Fibroblast of peridontal ligament (primary cell): ENCODE measurements around the gene HOXD13.

Source experiments
- DNase-seq: peaks from one replicate; pipeline ENCODE4 v3.0.0-alpha.2; 2010; ENCODE audit errors: extremely low read depth

Gene HOXD13

GRCh38 chr2:176118601-176119339 is 26.2 kb downstream of the HOXD13 start:
- DNase-seq, result no peak

DNA sequence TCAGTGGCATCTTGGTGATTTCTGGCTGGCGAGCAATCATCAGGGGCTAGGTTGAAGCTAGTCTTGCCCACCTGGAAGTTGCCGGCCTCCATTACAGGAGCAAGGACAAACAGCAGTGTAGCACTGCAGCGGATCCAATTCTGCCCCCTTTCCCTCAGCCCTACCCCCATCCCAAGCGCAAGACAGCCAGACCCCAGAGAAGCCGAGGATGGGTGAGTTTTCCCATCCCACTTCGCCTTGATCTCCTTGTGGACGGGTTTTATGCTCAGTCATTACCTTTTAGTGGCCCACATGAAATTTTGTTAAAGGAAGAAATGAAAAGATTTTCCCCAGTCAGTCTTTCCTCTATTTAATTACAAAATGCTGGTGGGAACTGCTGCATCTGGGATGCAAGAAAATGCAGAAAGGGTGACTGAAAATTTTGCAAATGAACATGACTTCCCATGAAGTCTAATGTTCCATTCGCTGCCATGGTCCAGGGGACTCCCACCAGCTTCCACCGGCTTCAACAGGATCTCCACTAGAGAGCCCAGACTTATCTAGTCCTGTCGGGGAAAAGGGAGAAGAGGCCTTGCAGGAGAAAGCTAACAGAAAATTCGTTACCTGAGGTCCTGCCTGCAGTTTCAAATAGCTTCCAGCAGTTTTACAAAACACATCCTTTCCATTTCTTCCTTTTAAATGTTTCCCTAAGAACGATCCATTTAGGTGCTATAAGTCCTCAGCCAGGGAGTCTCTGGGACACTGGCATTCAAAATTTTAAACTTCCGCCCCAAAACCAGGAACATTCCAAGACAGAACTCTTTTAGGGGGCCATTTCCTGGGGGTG is 28.1 kb downstream of the HOXD13 start:
- no peak for DNase-seq

GRCh38 chr2:176121190-176122051 is 28.9 kb downstream of the HOXD13 start:
- DNase-seq, result no peak

GRCh38 chr2:176122052-176122682 is 29.6 kb downstream of the HOXD13 start:
- no peak for DNase-seq

DNA sequence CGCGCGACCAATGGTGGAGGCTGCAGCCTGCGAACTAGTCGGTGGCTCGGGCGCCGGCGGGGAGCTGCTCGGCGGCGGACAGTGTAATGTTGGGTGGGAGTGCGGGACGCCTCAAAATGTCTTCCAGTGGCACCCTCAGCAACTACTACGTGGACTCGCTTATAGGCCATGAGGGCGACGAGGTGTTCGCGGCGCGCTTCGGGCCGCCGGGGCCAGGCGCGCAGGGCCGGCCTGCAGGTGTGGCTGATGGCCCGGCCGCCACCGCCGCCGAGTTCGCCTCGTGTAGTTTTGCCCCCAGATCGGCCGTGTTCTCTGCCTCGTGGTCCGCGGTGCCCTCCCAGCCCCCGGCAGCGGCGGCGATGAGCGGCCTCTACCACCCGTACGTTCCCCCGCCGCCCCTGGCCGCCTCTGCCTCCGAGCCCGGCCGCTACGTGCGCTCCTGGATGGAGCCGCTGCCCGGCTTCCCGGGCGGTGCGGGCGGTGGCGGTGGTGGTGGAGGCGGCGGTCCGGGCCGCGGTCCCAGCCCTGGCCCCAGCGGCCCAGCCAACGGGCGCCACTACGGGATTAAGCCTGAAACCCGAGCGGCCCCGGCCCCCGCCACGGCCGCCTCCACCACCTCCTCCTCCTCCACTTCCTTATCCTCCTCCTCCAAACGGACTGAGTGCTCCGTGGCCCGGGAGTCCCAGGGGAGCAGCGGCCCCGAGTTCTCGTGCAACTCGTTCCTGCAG is 30.3 kb downstream of the HOXD13 start, which contains the start of gene HOXD9:
Gene HOXD9, plus strand, starts transcription at position 37 of the 728 bp plus-strand sequence. Its CDS starts 50 bp downstream, at position 87.
- no peak for DNase-seq

DNA sequence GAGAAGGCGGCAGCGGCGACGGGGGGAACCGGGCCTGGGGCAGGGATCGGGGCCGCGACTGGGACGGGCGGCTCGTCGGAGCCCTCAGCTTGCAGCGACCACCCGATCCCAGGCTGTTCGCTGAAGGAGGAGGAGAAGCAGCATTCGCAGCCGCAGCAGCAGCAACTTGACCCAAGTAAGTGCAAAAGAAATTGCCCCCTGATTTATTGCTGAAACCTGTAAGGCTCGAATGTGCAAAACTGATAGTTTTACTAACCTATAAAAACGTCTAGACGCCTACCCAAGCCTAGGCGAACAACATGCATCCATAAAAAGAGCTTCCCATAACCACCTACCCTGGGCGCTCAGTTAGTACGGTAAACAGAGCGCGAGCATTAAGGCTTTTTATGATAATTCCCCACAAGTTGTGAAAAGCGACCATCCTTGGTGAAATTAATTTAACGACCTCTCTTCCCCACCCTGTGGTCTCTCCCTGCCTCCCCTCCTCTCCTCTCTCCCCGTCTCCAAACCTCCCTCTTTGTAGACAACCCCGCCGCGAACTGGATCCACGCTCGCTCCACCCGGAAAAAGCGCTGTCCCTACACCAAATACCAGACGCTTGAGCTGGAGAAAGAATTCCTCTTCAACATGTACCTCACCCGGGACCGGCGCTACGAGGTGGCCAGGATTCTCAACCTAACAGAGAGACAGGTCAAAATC is 31.0 kb downstream of the HOXD13 start:
- DNase-seq, result no peak

DNA sequence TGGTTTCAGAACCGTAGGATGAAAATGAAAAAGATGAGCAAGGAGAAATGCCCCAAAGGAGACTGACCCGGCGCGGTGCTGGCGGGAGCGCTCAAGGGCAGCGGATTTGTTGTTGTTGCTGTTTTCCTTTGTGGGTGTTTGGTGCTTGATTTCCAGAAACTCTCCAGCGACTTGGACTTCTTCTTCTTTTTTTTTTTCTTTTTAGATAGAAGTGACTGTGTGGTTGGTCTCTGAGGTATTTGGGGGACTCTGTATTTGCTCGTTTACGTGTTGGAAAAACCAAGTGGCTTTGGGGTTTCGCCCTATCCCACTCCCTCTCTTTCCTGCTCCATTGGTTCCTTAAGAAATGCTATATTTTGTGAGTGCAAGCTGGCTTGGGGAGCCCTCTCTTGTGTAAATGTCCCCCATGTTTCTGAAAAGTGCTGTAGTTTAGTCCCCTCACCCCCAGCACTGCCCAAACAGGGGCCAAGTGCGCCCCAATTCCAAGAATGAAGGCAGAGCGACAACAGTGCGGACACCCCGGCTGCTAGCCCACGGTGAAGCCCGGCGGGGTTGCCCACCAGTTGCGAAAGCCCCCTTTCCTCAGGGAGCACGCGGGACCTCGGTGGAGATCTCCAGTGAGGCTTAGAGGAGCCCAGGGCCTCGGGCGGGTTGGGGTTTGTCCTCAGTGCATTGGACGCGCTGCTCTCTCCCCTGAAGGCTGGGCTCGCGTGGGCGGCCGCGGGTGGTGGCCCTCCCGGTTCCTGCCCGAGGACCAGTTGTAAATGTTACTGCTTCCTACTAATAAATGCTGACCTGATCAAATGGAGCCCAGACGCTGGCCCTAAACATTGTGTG is 31.8 kb downstream of the HOXD13 start:
- no peak for DNase-seq

DNA sequence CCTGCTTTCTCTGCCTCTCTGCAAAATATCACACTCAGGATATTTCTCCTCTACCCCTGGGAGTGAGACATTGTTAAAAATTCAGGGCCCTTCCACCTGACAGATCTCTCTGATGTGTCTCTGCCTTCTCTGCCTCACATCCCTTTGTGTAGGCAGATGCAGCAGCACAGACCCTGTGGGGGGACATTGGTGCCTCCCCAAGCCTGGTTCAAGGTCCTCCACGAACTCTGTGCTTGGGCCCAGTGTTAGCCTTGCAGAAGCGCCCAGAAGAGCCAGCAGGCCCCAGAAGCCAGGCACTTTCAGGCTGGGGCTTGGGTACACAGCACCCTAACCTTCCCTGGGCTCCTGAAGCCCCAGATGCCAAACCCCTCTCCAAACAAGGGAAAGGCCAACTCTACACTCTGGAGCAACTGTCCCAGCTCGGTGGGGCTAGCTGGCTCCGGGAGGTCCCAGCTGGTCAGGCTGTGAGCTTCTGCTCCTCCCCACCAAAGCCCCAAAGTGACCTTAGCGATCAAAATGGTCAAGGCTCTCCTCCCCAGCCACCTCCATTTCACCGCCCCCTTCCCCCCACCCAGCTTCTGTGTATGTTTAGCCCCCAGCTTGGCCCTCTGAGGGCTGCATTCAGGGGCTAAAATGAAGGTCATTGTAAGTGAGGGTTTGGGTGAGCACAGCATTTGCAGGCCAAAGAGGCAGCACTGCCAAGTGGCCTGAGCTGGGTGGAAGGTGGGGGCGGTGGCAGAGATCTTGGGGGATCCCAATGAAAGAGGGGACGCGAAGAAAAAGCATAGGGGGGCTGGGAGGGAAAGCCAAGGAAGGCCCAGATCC is 32.6 kb downstream of the HOXD13 start:
- no peak for DNase-seq

DNA sequence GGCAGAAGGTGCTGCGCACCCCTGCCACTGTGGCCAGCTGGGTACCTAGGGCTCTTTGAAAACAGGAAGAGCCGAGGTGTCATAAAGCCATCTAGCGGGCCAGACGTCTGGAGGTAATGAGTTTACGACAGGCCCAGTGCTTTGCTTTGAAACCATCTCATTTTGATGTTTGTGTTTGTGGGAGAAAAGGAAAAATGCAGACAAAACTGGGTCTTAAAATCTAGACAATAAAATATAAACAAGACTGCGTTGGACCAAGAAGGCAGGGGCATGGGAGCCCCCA is 33.2 kb downstream of the HOXD13 start:
- no peak for DNase-seq

DNA sequence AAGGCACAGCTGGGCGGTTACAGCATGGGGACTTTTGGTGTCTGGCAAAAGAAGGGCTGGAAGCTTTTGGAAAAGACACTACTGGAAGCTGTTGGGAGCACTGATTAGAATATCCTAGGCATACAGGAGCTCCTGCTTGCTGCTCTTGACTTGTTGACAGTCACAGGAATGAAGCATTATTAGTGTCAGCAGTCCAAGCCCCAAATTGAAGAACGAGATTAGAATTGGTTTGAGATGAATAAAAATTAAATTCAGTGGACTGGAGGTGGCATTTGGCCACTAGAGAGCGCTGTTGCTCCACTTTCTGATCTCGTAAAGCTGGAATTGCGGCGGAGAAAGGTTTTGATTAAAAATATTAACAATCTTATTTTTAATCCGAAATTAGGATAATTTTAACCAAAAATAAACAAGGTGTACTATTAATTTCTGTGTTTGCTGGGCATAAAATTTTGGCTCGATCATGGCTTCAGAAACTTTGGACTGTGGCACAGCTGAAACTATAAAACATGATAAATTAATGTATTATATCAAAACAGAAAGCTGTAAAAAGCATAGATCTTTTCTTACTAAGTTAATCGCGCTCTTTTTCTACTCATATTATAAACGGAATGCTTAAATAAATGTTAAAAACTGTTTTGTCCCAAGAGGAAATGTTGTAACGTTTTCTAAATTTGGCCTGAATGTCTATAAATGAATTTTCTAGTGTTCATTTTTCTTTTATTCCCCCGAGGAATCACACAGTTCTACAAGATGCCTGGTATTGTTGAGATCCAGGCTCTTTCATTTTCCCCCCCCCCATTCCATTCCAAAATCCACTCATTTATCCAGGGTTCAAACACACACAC is 34.6 kb downstream of the HOXD13 start:
- peak; percentile 71 for DNase-seq

DNA sequence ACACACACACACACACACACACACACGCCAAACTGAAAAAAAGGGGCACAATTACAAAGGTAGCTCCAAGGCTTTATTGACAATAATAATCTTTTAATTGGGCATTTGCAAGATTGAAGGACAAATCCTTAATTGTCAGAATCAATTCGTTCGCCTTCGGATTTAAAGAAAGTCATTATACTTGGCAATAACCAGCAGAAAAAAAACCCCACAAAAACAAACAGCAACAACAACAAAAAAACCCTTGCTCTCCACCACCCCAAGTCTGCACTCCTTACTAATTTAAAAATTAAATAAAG is 35.2 kb downstream of the HOXD13 start:
- DNase-seq, result no peak

GRCh38 chr2:176128172-176128981 is 35.9 kb downstream of the HOXD13 start:
- no peak for DNase-seq

DNA sequence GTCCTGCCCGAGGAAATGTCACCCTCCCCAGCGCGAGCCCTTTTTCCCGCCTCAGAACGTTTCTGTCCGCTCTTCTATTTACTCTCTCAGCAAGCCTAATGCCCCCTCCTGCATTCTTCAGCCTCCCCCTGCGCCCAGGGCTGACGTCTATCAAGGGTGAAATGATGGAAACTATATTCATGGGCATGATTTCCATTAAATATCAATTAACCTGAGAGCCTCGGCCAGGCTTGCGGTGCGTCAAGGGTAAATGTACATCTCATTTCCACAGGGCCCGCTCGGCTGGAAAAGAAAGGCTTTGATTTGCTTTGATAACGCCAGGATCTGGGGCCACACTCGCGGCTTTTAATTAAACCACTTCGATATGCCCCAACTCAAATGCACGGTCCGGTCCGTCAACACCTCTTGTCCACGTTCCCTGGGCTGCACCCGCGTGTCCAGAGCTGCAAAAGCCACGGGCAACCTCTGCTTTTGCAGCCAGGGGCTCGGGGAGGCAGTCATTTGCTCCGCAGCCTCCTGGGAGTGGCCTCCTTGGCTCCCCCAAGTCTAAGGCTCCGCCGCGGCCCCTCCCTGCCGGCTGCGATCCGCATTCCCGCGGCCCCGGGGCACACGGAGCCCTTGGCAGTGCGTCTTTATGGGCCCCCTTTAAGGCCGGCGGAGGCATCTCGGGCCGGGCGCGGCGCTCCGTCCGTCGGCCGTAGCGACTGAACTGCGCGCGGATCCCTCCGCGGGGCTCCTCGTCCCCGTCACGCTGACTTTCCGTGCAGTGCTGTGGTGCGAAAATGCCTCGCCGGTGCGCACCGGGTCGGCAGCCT is 36.7 kb downstream of the HOXD13 start, which contains the start of gene HOXD8:
Gene HOXD8, plus strand, starts transcription at position 724 of the 815 bp plus-strand sequence. CDS start 662 bp downstream, outside the sequence.
- no peak for DNase-seq

DNA sequence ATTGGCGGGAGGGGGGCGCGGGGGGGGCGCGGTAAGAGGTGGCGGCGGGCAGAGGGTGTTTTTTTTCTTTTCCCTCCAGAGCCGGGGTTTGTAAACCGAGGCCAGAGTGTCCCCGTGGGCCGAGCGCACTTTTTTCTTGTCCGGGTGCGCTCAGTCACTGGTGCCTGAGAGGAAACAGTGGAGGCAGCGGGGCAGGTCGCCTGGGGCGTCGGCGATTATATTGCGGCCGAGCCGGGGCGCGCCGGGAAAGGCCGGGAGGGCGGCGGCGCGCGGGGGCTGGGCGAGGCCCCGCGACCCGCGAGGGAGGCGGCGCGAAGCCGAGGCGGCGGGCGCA is 37.3 kb downstream of the HOXD13 start:
- DNase-seq, result no peak

GRCh38 chr2:176130147-176130956 is 37.8 kb downstream of the HOXD13 start:
- DNase-seq, result no peak
